ENCODE data around the gene HSP90B1.
A peak's percentile ranks its signal among the peaks of the same experiment; 100 is the strongest.

Gene HSP90B1

DNA sequence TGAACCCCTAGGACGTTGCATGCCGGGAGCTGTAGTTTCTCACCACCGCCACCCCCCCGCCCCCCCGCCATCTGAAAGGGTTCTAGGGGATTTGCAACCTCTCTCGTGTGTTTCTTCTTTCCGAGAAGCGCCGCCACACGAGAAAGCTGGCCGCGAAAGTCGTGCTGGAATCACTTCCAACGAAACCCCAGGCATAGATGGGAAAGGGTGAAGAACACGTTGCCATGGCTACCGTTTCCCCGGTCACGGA, 501 bp upstream of the HSP90B1 start:
- no peak for DNase-seq (ENCODE audit: low spot score)

GRCh38 chr12:103930787-103931735, 851 bp downstream of the HSP90B1 start:
- peak; percentile 22 for DNase-seq (ENCODE audit: low spot score)

- no peak for DNase-seq (ENCODE audit: low spot score)
Observed at GRCh38 chr12:103933237-103933636, 3.0 kb downstream of the HSP90B1 start.

- no peak for DNase-seq (ENCODE audit: low spot score)
Observed at GRCh38 chr12:103936679-103937078, 6.5 kb downstream of the HSP90B1 start.

GRCh38 chr12:103944964-103945363, 14.8 kb downstream of the HSP90B1 start:
- no peak for DNase-seq (ENCODE audit: low spot score)

- DNase-seq (ENCODE audit: low spot score), result no peak
Observed at GRCh38 chr12:103947871-103948555, 17.8 kb downstream of the HSP90B1 start.

GRCh38 chr12:103948746-103949406, 18.7 kb downstream of the HSP90B1 start:
- DNase-seq (ENCODE audit: low spot score), result no peak

- no peak for DNase-seq (ENCODE audit: low spot score)
Observed at GRCh38 chr12:103952497-103952896, 22.3 kb downstream of the HSP90B1 start.

DNA sequence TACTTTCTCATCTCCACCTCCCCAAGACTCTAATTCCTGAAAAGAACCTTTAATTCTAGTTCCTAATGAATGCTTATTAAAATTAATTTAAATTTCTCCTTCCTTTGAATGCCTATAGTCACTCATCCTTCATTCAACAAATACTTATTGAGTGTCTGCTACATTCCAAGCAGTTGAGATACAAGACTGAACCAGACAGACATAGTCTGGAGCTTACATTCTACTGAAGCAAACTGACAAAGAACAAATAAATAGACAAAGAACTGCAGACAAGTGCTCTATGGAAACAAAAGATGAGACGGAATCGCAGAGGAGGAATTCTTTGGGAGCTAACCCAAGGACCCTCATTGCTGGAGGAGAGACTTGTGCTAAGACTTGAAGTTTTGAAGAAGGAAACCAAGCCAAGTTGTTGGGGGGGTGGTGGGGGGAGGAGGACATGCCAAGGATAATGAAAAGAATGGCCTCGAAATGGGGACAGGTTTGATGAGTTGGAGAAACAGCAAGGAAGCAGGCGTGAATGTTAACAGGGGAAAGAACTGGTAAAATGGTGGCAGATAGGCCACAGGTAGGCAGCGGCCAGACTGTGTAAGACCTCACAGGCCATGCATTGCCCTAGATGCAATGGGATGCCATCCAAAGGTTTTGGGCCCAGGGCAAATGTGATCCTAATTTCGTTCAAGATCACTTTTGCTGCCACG, 25.8 kb downstream of the HSP90B1 start:
- DNase-seq (ENCODE audit: low spot score), result peak; percentile 11

DNA sequence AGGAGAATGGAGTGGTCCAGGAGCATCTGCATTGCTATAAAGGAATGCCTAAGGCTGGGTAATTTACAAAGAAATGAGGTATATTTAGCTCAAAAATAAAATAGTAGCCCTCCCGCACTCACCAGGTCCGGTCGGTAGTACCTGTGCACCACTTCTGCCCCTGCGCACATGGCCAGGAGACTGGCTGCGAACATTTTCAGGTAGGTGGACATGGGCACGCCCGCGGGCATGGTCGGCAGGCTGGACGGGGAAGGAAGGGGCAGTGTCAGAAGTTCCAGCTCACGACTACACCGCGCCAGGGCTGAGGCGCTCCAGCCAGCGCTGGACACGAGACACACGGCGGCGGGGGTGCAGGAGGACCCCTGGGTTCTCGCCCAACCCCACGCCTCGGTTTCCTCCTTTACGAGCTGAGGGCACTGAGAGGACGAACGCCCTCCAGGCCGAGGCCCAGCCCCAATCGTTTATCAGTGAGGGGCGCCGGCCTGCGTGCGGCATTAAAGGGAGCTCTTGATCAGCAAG, 26.4 kb downstream of the HSP90B1 start:
- DNase-seq (ENCODE audit: low spot score), result no peak

- DNase-seq (ENCODE audit: low spot score), result no peak
Observed at GRCh38 chr12:103957865-103958388, 27.7 kb downstream of the HSP90B1 start.

DNA sequence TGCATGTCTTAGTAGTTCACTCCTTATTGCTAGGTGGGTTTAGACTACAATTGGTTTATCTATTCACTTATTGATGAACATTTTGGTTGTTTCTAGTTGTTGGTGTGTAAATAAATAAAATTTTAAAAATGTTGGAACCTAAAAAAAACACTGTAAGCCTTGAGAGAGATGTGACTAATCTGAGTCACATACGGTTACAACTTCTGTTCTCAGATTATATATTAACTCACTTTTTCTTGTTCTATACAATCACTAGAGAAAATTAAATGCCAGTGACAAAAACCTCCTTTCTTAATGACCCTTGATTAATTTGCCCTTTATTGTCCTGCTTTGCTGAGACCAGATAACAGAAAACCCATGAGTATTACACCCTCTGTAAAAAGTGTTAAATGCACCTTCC, 28.4 kb downstream of the HSP90B1 start:
- no peak for DNase-seq (ENCODE audit: low spot score)

- DNase-seq (ENCODE audit: low spot score), result no peak
Observed at GRCh38 chr12:103960616-103961227, 30.5 kb downstream of the HSP90B1 start.

DNA sequence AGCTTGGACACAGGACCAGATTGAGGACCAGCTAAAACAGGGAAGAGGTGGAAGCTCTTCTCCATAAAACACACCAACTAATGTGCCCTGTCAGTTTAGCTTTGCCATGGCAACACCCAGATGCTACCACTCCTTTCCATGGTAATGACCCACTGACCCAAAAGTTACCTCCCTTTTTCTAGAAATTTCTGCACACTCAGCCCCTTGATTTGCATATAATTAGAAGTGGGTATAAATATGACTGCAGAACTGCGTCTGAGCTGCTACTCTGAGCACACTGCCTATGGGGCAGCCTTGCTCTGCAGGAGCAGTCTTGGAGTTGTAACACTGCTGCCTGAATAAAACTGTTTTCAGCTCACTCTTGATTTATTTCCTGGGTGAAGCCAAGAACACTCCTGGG, 32.3 kb downstream of the HSP90B1 start:
- no peak for DNase-seq (ENCODE audit: low spot score)

DNA sequence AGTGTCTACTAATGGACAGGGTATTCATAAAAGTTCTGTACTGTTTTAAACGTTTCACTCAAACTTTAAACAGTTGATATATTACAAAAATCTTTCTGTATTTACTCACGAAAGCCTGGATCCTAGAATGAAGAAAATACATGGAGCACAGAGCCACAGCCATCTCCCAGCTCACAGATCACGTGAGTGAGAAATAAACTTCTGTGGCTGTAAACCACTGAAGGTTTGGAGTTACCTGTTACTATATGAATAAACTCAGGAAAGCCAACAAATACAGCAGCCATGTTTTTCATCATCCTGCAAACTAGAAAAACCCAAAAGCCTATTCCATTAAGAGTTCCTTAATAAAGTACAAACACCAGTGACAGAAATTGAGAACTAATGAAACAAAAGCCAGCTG, 34.6 kb downstream of the HSP90B1 start:
- DNase-seq (ENCODE audit: low spot score), result no peak

DNA sequence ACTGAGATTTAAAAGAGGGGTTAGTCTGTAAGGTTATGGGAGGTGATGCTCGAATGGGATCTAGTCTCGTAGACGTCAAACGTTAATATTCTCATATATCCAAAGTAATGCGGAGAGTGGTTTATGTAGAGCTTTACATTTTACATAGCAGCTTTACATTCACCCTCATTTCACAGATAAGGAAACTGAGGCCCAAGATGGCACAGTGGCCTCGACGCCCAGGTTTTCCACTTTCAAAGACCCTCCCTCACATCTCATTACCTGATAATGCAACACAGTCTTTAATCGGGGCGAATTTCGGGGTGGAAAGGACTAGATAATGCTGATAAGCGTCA, 35.0 kb downstream of the HSP90B1 start:
- no peak for DNase-seq (ENCODE audit: low spot score)

DNA sequence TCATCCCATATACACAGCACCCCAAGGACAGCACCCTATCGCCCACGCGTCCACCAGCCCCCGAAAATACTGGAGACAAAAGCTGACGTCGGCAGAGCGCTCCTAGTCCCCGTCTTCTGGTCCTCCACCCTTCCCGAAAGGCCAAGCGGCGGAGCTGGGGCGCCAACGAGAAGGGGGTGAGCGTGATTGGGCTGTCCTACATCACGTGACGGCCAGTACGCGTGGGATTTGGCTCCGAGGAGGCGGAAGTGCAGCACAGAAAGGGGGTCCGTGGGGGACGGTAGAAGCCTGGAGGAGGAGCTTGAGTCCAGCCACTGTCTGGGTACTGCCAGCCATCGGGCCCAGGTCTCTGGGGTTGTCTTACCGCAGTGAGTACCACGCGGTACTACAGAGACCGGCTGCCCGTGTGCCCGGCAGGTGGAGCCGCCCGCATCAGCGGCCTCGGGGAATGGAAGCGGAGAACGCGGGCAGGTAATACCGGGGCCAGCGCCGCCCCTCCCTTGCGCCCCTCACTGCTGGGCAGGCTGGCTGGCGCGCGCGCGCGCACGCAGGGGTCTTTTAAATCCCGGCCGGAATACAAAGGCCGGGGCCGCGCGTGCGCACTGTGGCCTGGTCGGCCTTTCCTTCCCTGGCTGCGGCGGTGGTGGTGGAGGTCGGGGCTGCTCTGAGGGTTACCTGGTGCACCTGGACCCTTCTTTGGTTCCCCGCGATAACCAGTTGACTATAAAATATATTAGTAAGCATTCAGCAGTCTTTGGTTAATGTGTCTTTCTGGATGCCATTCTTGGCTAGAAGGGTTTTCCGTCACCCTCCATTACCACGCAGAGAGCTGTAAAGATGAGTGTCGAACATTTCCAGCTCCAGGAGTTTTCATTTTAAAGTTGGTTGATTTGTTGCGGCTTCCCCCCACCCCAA, 35.6 kb downstream of the HSP90B1 start, which contains the start of gene TDG:
Gene TDG, plus strand, starts transcription at position 283 of the 915 bp plus-strand sequence. Its CDS starts 166 bp downstream, at position 449.
- peak; percentile 82 for DNase-seq (ENCODE audit: low spot score)

- no peak for DNase-seq (ENCODE audit: low spot score)
Observed at GRCh38 chr12:103966736-103967135, 36.5 kb downstream of the HSP90B1 start.

DNA sequence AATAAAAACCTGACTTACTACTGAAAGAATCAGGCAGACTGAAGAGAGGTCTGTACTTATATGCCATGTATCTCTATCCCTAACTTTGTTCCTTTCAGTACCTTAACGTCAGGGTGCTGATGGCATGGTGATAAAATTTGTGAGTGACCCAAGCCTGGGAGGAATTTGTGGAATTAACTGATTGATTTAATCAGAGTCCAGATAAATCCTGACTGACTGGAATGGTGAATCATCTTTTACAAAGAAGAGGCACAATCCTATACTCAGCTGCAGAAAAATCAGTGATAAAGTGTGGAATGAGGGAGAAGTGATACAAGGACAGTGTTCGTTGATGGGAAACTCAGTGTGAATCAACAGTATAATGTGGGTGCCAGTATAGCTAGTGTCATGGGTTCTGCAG, 39.2 kb downstream of the HSP90B1 start:
- DNase-seq (ENCODE audit: low spot score), result no peak

DNA sequence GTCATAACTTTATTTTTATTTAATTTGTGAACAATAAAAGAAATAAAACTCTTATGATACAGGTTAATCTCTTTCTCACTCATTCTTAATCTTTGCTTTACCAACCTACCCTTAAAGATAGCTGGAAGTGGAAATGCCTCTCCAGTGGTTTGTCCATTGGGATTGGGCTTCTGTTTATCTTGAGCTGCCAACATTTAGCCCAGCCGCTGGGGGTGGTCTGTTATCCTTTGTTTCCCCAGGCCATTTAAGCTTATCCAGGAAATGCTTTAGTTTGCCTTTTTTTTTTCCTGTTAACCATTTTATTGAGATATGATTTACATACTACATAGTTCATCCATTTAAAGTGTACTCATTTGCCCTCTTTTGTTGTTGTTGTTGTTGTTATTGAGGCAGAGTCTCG, 43.7 kb downstream of the HSP90B1 start:
- DNase-seq (ENCODE audit: low spot score), result no peak

Data from HuH-7.5 (cell line).